ENCODE results near the gene GLRA3.

GLRA3 gene

DNA sequence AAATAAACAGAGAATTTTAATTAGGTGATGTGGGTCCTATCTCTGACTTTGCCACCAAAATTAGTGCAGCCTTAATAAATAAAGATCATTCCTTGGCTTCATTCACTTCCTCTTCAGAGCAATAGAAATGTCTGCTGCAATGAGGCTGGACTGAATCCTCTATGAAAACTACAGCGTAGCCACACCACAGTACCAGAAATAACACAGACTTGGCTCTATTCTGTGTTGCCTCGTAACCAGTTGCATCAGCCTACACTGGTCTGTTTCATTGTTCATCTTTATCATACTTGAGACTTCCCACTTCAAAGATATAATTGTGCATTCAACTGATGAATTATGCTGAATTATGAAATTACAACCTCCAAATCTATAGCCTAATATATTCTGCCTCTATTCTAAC is 15.8 kb downstream of the GLRA3 start:
- no peak for DNase-seq
- TF ChIP-seq, protein P1, sequence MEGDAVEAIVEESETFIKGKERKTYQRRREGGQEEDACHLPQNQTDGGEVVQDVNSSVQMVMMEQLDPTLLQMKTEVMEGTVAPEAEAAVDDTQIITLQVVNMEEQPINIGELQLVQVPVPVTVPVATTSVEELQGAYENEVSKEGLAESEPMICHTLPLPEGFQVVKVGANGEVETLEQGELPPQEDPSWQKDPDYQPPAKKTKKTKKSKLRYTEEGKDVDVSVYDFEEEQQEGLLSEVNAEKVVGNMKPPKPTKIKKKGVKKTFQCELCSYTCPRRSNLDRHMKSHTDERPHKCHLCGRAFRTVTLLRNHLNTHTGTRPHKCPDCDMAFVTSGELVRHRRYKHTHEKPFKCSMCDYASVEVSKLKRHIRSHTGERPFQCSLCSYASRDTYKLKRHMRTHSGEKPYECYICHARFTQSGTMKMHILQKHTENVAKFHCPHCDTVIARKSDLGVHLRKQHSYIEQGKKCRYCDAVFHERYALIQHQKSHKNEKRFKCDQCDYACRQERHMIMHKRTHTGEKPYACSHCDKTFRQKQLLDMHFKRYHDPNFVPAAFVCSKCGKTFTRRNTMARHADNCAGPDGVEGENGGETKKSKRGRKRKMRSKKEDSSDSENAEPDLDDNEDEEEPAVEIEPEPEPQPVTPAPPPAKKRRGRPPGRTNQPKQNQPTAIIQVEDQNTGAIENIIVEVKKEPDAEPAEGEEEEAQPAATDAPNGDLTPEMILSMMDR (IDR thresholded peaks at IDR 0.05; ENCODE audit: low read depth, low read length), result no peak
- Histone ChIP-seq H3K4me3 (ENCODE audit: low read depth, low read length) (no peak overlapping the region), H3K9me3 (ENCODE audit: severe bottlenecking) (peaks cover 8% of the 10 kb centered on the region), H3K27me3 (ENCODE audit: insufficient read depth, low read depth, severe bottlenecking) (no peaks in the 10 kb centered on the region), H3K27ac (no peak overlapping the region), H3K36me3 (no peaks in the 10 kb centered on the region)

DNA sequence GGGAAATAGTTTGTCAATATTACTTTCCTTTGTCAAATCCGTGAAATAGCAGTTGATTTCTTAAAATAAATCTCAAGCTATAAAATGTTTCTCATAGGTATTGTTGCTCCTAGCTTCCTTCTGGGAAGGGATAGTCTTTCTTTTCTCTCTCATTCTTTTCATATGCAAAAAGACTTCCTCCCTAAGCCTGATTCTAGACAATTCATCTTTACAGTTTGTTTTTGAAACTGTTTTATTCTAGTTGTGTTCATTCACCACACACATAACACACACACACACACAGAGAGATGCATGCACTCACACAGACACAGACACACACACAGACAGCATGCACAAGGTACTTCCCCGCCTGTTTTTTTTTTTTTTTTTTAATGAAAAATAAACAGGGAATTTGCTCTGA is 18.2 kb downstream of the GLRA3 start:
- no peak overlapping the region for H3K4me3 ChIP-seq (ENCODE audit: low read depth, low read length)
- H3K9me3 ChIP-seq (ENCODE audit: severe bottlenecking), result peaks cover 8% of the 10 kb centered on the region
- H3K27me3 ChIP-seq (ENCODE audit: insufficient read depth, low read depth, severe bottlenecking), result no peaks in the 10 kb centered on the region
- H3K36me3 ChIP-seq, result no peaks in the 10 kb centered on the region
- DNase-seq, result no peak
- TF ChIP-seq, protein P1 (IDR thresholded peaks at IDR 0.05; ENCODE audit: low read depth, low read length), result no peak
- H3K27ac ChIP-seq, result no peak overlapping the region

- Histone ChIP-seq H3K27ac (no peak overlapping the region), H3K4me3 (ENCODE audit: low read depth, low read length) (no peak overlapping the region), H3K9me3 (ENCODE audit: severe bottlenecking) (no peaks in the 10 kb centered on the region), H3K27me3 (ENCODE audit: insufficient read depth, low read depth, severe bottlenecking) (no peaks in the 10 kb centered on the region), H3K36me3 (no peaks in the 10 kb centered on the region)
- DNase-seq, result no peak
- TF ChIP-seq, protein P1 (IDR thresholded peaks at IDR 0.05; ENCODE audit: low read depth, low read length), result no peak
Measured at GRCh38 chr4:174808836-174809235, 20.2 kb downstream of the GLRA3 start.

GRCh38 chr4:174808119-174808518 is 20.9 kb downstream of the GLRA3 start:
- Histone ChIP-seq H3K4me3 (ENCODE audit: low read depth, low read length) (no peak overlapping the region), H3K27ac (no peak overlapping the region)
- TF ChIP-seq, protein P1 (IDR thresholded peaks at IDR 0.05; ENCODE audit: low read depth, low read length), result no peak

GRCh38 chr4:174805746-174806145 is 23.3 kb downstream of the GLRA3 start:
- no peak for DNase-seq
- TF ChIP-seq, protein P1 (IDR thresholded peaks at IDR 0.05; ENCODE audit: low read depth, low read length), result no peak
- Histone ChIP-seq H3K36me3 (no peaks in the 10 kb centered on the region), H3K27me3 (ENCODE audit: insufficient read depth, low read depth, severe bottlenecking) (no peaks in the 10 kb centered on the region), H3K27ac (no peak overlapping the region), H3K4me3 (ENCODE audit: low read depth, low read length) (no peak overlapping the region), H3K9me3 (ENCODE audit: severe bottlenecking) (no peaks in the 10 kb centered on the region)

More at GRCh38 chr4:174808119-174808518, 20.9 kb downstream of the GLRA3 start:
- DNase-seq, result no peak
- H3K36me3 ChIP-seq, result no peaks in the 10 kb centered on the region
- H3K27me3 ChIP-seq (ENCODE audit: insufficient read depth, low read depth, severe bottlenecking), result no peaks in the 10 kb centered on the region
- H3K9me3 ChIP-seq (ENCODE audit: severe bottlenecking), result no peaks in the 10 kb centered on the region

DNA sequence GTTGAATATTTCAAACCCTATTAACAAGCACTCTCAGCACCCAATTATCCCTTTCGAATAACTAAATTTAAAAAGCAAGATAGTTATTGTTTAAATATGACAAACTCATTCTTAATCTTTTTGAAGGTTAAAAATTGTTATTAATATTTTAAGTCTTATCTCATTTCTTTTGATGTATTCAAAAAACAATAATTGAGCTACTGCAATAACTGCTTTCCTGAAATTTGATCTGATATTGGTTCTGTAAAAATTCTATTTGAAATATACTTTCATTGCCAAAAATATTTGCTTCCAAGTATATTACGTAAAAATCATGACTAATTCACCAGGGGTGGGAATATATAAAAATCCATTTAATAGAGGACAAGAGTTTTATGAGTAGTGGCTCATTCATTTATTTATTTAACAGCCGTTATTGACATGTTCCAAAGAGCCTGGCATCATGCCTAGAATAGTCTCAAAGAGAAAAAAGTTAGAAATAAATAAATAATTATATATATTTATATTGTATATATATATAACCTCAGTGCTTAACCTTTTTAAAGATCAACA is 34.4 kb downstream of the GLRA3 start:
- no peak overlapping the region for H3K27ac ChIP-seq
- no peaks in the 10 kb centered on the region for H3K36me3 ChIP-seq
- no peak overlapping the region for H3K4me3 ChIP-seq (ENCODE audit: low read depth, low read length)
- no peaks in the 10 kb centered on the region for H3K27me3 ChIP-seq (ENCODE audit: insufficient read depth, low read depth, severe bottlenecking)
- TF ChIP-seq, protein P1 (IDR thresholded peaks at IDR 0.05; ENCODE audit: low read depth, low read length), result no peak
- no peaks in the 10 kb centered on the region for H3K9me3 ChIP-seq (ENCODE audit: severe bottlenecking)
- DNase-seq, result no peak

Measured in WERI-Rb-1 (cell line).